ENCODE measurements around the gene DUS2.
"Not testable (repeated sequence)": the region's sequence is repeated elsewhere in the genome, so short reads cannot be mapped to it uniquely, and the experiment has no call there.

Gene DUS2

GRCh38 chr16:68022278-68022727 is 781 bp upstream of the DUS2 start:
- Histone ChIP-seq H3K4me3 (ENCODE audit: low read length) (peak overlapping the region; percentile 78), H3K27me3 (ENCODE audit: insufficient read depth, low read length) (no peaks in the 10 kb centered on the region), H3K9ac (ENCODE audit: low read depth, low read length) (peak overlapping the region; percentile 97), H3K9me3 (ENCODE audit: insufficient read depth, low read depth, low read length) (no peaks in the 10 kb centered on the region), H3K36me3 (ENCODE audit: insufficient read depth, low read length) (peaks cover 27% of the 10 kb centered on the region), H3K4me1 (ENCODE audit: insufficient read depth, low read length) (peaks cover 5% of the 10 kb centered on the region; the same call in 1 of the 2 replicates), H3K27ac (ENCODE audit: low read depth, low read length) (peak overlapping the region; percentile 95)
- WGBS, result 17% methylated on average over 19 of the region's 19 CpGs

DNA sequence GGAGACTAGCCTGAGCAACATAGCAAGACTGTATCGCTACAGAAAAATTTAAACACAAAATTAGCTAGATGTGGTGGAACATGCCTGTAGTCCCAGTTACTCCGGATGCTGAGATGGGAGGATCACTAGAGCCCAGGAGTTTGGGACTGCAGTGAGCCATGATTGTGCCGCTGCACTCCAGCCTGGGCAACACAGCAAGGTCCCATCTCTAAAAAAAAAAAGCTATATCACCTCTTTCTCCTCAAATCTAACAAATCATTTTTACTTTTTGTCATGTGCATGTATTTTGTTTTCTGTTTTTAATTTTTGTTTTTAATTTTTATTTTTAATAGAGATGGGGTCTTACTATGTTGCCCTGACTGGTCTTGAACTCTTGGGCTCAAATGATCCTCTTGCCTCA is 5.9 kb downstream of the DUS2 start:
- WGBS, result 96% methylated on average over 3 of the region's 3 CpGs
- Histone ChIP-seq H3K9me3 (ENCODE audit: insufficient read depth, low read depth, low read length) (no peaks in the 10 kb centered on the region), H3K4me3 (ENCODE audit: low read length) (no peak overlapping the region), H3K36me3 (ENCODE audit: insufficient read depth, low read length) (peaks cover 32% of the 10 kb centered on the region), H3K9ac (ENCODE audit: low read depth, low read length) (no peak overlapping the region), H3K27ac (ENCODE audit: low read depth, low read length) (no peak overlapping the region), H3K4me1 (ENCODE audit: insufficient read depth, low read length) (no peaks in the 10 kb centered on the region), H3K27me3 (ENCODE audit: insufficient read depth, low read length) (no peaks in the 10 kb centered on the region)

DNA sequence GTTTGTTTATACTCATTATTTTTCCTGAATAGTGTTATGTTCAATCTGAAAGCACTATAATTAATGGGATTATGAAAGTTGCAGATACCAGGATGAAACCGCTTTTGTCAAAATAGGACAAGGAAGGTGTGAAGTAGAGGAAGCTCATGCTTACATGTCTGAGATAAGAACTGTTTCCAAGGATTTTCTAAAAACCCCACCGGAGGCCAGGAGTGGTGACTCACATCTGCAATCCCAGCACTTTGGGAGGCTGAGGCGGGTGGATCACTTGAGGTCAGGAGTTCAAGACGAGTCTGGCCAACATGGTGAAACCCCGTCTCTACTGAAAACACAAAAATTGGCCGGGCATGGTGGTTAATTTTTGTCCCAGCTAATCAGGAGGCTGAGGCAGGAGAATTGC is 7.0 kb downstream of the DUS2 start:
- H3K4me3 ChIP-seq (ENCODE audit: low read length); H3K9ac ChIP-seq (ENCODE audit: low read depth, low read length); H3K27ac ChIP-seq (ENCODE audit: low read depth, low read length); H3K27me3 ChIP-seq (ENCODE audit: insufficient read depth, low read length); H3K4me1 ChIP-seq (ENCODE audit: insufficient read depth, low read length); H3K9me3 ChIP-seq (ENCODE audit: insufficient read depth, low read depth, low read length): not testable (repeated sequence)
- whole genome bisulfite sequencing, result 94% methylated on average over 6 of the region's 6 CpGs
- H3K36me3 ChIP-seq (ENCODE audit: insufficient read depth, low read length), result peaks cover 32% of the 10 kb centered on the region

- Histone ChIP-seq H3K9me3 (ENCODE audit: insufficient read depth, low read depth, low read length) (no peaks in the 10 kb centered on the region), H3K27ac (ENCODE audit: low read depth, low read length) (no peak overlapping the region), H3K4me1 (ENCODE audit: insufficient read depth, low read length) (no peaks in the 10 kb centered on the region), H3K27me3 (ENCODE audit: insufficient read depth, low read length) (no peaks in the 10 kb centered on the region), H3K9ac (ENCODE audit: low read depth, low read length) (no peak overlapping the region), H3K4me3 (ENCODE audit: low read length) (no peak overlapping the region), H3K36me3 (ENCODE audit: insufficient read depth, low read length) (peaks cover 18% of the 10 kb centered on the region)
- 97% methylated on average over 2 of the region's 2 CpGs for WGBS
Measured at GRCh38 chr16:68031951-68032350, 8.9 kb downstream of the DUS2 start.

GRCh38 chr16:68033101-68033500 is 10.0 kb downstream of the DUS2 start:
- no peaks in the 10 kb centered on the region for H3K9me3 ChIP-seq (ENCODE audit: insufficient read depth, low read depth, low read length)
- no peaks in the 10 kb centered on the region for H3K27me3 ChIP-seq (ENCODE audit: insufficient read depth, low read length)
- 93% methylated on average over 2 of the region's 2 CpGs for WGBS
- no peaks in the 10 kb centered on the region for H3K4me1 ChIP-seq (ENCODE audit: insufficient read depth, low read length)
- H3K9ac ChIP-seq (ENCODE audit: low read depth, low read length), result no peak overlapping the region
- H3K27ac ChIP-seq (ENCODE audit: low read depth, low read length), result no peak overlapping the region
- peaks cover 18% of the 10 kb centered on the region for H3K36me3 ChIP-seq (ENCODE audit: insufficient read depth, low read length)
- H3K4me3 ChIP-seq (ENCODE audit: low read length), result no peak overlapping the region

DNA sequence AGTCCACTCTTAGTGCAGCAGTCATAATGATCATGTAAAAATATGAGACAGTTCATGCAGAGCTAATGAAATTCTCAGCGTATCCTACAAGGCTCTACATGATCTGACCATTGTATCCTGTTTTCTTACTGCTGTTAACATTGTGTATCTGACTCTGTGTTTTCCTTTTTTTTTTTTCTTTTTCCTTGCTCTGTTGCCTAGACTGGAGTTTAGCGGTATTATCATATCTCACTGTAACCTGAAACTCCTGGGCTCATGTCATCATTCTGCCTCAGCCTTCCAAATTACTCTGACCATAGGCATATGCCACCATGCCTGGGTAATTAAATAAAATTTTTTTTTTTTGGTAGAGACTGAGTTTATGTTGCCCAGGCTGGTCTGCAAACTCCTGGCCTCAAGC is 12.1 kb downstream of the DUS2 start:
- 96% methylated on average over 2 of the region's 2 CpGs for WGBS
- no peak overlapping the region for H3K27ac ChIP-seq (ENCODE audit: low read depth, low read length)
- H3K4me1 ChIP-seq (ENCODE audit: insufficient read depth, low read length), result no peaks in the 10 kb centered on the region
- no peaks in the 10 kb centered on the region for H3K27me3 ChIP-seq (ENCODE audit: insufficient read depth, low read length)
- H3K9ac ChIP-seq (ENCODE audit: low read depth, low read length), result no peak overlapping the region
- peaks cover 19% of the 10 kb centered on the region; the same call in 1 of the 2 replicates for H3K36me3 ChIP-seq (ENCODE audit: insufficient read depth, low read length)
- no peak overlapping the region for H3K4me3 ChIP-seq (ENCODE audit: low read length)
- H3K9me3 ChIP-seq (ENCODE audit: insufficient read depth, low read depth, low read length), result no peaks in the 10 kb centered on the region

DNA sequence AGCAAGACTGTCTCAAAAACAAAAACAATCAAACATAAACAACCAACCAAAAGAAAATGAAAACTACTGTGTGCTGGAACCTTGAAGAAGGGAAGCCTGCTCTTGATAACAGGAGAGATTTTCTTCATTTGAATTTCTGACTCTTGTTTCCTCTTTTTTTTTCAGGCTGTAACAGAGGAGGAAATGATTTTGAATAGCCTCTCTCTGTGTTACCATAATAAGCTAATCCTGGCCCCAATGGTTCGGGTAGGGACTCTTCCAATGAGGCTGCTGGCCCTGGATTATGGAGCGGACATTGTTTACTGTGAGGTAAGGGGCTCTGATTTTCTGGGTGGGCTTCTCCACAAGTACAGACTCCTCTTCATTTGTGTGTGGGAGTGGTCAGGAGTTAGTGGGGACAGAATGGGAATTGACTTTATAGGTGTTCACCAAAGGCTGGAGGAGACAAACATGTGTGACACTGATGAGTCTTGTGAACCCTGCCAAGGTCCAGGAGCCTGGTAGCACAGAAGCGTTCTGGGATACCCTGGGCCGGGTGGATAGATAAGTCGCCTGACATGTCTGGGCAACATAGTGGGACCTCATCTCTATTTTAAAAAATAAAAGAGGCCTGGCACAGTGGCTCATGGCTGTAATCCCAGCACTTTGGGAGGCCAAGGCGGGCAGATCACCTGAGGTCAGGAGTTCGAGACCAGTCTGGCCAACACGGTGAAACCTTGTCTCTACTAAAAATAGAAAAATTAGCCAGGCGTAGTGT is 14.9 kb downstream of the DUS2 start:
- H3K9ac ChIP-seq (ENCODE audit: low read depth, low read length), result no peak overlapping the region
- H3K4me3 ChIP-seq (ENCODE audit: low read length), result no peak overlapping the region
- no peaks in the 10 kb centered on the region for H3K4me1 ChIP-seq (ENCODE audit: insufficient read depth, low read length)
- peaks cover 26% of the 10 kb centered on the region for H3K36me3 ChIP-seq (ENCODE audit: insufficient read depth, low read length)
- WGBS, result 95% methylated on average over 9 of the region's 9 CpGs
- no peaks in the 10 kb centered on the region for H3K9me3 ChIP-seq (ENCODE audit: insufficient read depth, low read depth, low read length)
- no peak overlapping the region for H3K27ac ChIP-seq (ENCODE audit: low read depth, low read length)
- H3K27me3 ChIP-seq (ENCODE audit: insufficient read depth, low read length), result no peaks in the 10 kb centered on the region

GRCh38 chr16:68040506-68041288 is 17.6 kb downstream of the DUS2 start:
- Histone ChIP-seq H3K4me1 (ENCODE audit: insufficient read depth, low read length) (no peaks in the 10 kb centered on the region), H3K36me3 (ENCODE audit: insufficient read depth, low read length) (peaks cover 31% of the 10 kb centered on the region), H3K4me3 (ENCODE audit: low read length) (no peak overlapping the region), H3K9ac (ENCODE audit: low read depth, low read length) (no peak overlapping the region), H3K27ac (ENCODE audit: low read depth, low read length) (no peak overlapping the region), H3K27me3 (ENCODE audit: insufficient read depth, low read length) (no peaks in the 10 kb centered on the region), H3K9me3 (ENCODE audit: insufficient read depth, low read depth, low read length) (no peaks in the 10 kb centered on the region)
- WGBS, result 73% methylated on average over 13 of the region's 14 CpGs

DNA sequence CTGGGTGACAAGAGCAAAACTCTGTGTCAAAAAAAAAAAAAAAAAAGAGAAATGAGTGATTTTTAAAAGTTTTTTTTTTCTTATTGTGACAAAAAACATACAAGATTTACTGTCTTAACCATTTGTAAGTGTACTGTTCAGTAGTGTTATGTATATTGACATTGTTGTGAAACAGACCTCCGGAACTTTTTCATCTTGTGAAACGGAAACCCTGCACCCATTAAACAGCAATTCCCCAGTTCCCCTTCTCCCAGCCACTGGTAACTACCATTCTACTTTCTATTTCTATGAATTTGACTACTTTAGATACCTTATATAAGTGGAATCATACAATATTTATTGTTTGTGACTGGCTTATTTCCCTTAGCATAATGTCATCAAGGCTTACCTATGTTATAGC is 18.7 kb downstream of the DUS2 start:
- H3K4me3 ChIP-seq (ENCODE audit: low read length), result no peak overlapping the region
- 100% methylated on average over 1 of the region's 2 CpGs for WGBS
- peaks cover 31% of the 10 kb centered on the region for H3K36me3 ChIP-seq (ENCODE audit: insufficient read depth, low read length)
- H3K27me3 ChIP-seq (ENCODE audit: insufficient read depth, low read length), result no peaks in the 10 kb centered on the region
- no peaks in the 10 kb centered on the region for H3K9me3 ChIP-seq (ENCODE audit: insufficient read depth, low read depth, low read length)
- H3K9ac ChIP-seq (ENCODE audit: low read depth, low read length), result no peak overlapping the region
- H3K27ac ChIP-seq (ENCODE audit: low read depth, low read length), result no peak overlapping the region
- no peaks in the 10 kb centered on the region for H3K4me1 ChIP-seq (ENCODE audit: insufficient read depth, low read length)

DNA sequence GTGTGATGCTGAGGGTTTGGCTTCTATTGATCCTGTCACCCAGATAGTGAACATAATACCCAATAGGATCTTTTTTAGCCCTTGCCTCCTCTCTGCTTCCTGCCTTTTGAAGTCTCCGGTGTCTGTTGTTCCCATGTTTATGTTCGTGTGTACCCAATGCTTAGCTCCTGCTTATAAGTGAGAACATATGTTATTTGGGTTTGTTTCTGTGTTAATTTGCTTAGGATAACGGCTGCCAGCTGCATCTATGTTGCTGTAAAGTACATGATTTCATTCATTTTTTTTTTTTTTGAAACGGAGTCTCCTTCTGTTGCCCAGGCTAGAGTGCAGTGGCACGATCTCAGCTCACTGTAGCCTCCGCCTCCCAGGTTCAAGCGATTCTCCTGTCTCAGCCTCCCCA is 23.0 kb downstream of the DUS2 start:
- Histone ChIP-seq H3K9ac (ENCODE audit: low read depth, low read length) (no peak overlapping the region), H3K36me3 (ENCODE audit: insufficient read depth, low read length) (peaks cover 32% of the 10 kb centered on the region), H3K9me3 (ENCODE audit: insufficient read depth, low read depth, low read length) (no peaks in the 10 kb centered on the region), H3K27me3 (ENCODE audit: insufficient read depth, low read length) (no peaks in the 10 kb centered on the region), H3K27ac (ENCODE audit: low read depth, low read length) (no peak overlapping the region), H3K4me3 (ENCODE audit: low read length) (no peak overlapping the region), H3K4me1 (ENCODE audit: insufficient read depth, low read length) (no peaks in the 10 kb centered on the region)
- WGBS, result 98% methylated on average over 7 of the region's 7 CpGs

- peaks cover 33% of the 10 kb centered on the region for H3K36me3 ChIP-seq (ENCODE audit: insufficient read depth, low read length)
- 94% methylated on average over 2 of the region's 2 CpGs for WGBS
Measured at GRCh38 chr16:68047987-68048386, 24.9 kb downstream of the DUS2 start.

More at GRCh38 chr16:68047987-68048386, 24.9 kb downstream of the DUS2 start:
- no peak overlapping the region for H3K9ac ChIP-seq (ENCODE audit: low read depth, low read length)
- no peaks in the 10 kb centered on the region for H3K9me3 ChIP-seq (ENCODE audit: insufficient read depth, low read depth, low read length)
- H3K27me3 ChIP-seq (ENCODE audit: insufficient read depth, low read length), result no peaks in the 10 kb centered on the region
- no peaks in the 10 kb centered on the region for H3K4me1 ChIP-seq (ENCODE audit: insufficient read depth, low read length)
- H3K27ac ChIP-seq (ENCODE audit: low read depth, low read length), result no peak overlapping the region
- no peak overlapping the region for H3K4me3 ChIP-seq (ENCODE audit: low read length)
